Peyer's patch (tissue), 4 donors: ENCODE data around the gene LRRN4CL.

Experiments used
- POLR2A ChIP-seq, 2 donors: fragments of 450-650 bp; IDR thresholded peaks; one replicate each; pipeline ENCODE4 v1.5.1; 2017; ENCODE audit warnings: antibody characterized with exemption in 2 of 2, mild to moderate bottlenecking in 2 of 2, moderate library complexity in 2 of 2
- TF ChIP-seq, protein P1 (sequence below), 6 experiments: fragments of 450-650 bp in 4 of 6; fragments of 200-600 bp in 2 of 6; sonication (generic) in 1 of 6; IDR thresholded peaks; one replicate each; pipeline ENCODE4 v1.5.1; 2017 to 2019; ENCODE audit warnings: antibody characterized with exemption in 6 of 6, mild to moderate bottlenecking in 3 of 6, moderate library complexity in 1 of 6

DNA sequence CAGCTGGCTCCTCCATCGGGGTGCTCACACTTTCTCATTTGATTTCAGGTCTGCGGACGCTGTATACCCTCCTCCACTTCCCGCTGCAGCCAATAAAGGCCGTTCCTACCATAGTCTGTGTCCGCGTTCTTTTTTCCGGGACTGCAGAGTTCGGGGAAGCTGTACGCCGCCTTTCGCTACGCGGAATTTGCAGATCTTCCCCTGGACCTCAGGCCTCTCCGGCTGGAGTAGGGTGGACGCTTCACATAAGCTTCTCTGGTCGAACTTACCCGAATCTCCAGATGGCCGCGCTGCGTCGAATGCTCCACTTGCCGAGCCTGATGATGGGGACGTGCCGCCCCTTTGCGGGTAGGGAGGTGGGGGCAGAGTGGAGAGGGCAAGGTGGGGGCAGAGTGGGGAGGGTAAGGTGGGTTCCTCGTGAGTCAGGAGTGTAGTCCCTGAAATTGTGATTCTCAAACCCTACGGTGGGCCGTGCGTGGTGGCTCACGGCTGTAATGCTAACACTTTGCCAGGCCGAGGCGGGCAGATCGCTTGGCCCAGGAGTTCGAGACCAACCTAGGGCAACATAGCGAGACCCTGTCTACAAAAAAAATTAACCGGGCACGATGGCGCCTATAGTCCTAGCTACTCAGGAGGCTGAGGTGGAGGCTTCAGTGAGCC, 23.6 kb downstream of the LRRN4CL start:
- TF ChIP-seq, protein P1, sequence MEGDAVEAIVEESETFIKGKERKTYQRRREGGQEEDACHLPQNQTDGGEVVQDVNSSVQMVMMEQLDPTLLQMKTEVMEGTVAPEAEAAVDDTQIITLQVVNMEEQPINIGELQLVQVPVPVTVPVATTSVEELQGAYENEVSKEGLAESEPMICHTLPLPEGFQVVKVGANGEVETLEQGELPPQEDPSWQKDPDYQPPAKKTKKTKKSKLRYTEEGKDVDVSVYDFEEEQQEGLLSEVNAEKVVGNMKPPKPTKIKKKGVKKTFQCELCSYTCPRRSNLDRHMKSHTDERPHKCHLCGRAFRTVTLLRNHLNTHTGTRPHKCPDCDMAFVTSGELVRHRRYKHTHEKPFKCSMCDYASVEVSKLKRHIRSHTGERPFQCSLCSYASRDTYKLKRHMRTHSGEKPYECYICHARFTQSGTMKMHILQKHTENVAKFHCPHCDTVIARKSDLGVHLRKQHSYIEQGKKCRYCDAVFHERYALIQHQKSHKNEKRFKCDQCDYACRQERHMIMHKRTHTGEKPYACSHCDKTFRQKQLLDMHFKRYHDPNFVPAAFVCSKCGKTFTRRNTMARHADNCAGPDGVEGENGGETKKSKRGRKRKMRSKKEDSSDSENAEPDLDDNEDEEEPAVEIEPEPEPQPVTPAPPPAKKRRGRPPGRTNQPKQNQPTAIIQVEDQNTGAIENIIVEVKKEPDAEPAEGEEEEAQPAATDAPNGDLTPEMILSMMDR (IDR thresholded peaks at IDR 0.05), result no peak
- no peak for TF ChIP-seq POLR2A (IDR thresholded peaks at IDR 0.05)
